Stimulated activated naive CD4-positive, alpha-beta T cell treated with Interleukin-2 at 50 U/mL for 16 hours (primary cell): ENCODE results near the gene INTS6L.
"Not testable (repeated sequence)": the region's sequence is repeated elsewhere in the genome, so short reads cannot be mapped to it uniquely, and the experiment has no call there.

Experiments used
- DNase-seq: peaks from one replicate; lab custom pipeline; 2025; lab: John Stamatoyannopoulos, UW

The INTS6L gene

DNA sequence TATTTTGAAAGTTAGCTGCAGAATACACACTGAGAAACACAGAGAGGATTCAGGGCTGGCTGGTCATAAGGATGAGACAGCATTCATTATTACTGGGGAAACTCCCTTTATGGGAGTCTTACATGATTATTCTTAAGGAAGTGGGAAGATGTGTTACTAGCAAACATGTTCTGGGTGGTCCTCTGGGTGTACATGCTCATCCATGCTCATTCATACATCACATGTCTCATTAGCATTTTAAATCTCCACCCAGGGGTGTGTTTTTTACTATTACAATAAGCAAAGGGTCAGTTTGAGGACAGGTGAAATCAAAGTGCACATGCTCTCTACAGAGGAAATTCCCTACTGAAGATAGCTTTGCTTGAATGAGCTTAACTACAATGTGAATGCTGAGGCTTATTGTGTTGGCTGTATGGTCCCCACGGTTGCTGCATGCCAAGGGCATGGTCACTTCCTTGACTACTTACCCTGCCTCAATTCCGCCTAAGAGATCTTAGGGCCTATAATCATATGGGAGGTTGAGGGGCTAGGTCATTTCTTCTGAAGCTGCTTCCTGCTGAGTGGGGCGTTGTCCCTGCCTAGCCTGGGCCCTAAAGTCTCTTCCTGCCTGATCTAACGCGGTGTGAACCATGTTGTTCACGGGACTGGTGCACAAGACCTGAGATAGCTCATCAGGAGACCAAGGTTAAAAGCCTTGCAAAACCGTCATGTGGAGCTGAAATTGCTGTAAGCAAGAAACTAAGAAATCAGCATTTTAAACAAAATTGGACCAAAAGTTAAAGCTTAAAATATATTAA lies 104.1 kb downstream of the INTS6L start:
- not testable (repeated sequence) for DNase-seq

- no peak for DNase-seq
Observed at GRCh38 chrX:135625995-135626394, 105.5 kb downstream of the INTS6L start.

GRCh38 chrX:135629342-135629741 lies 108.9 kb downstream of the INTS6L start:
- no peak for DNase-seq
